ENCODE data around the gene ADGRA3.

DNA sequence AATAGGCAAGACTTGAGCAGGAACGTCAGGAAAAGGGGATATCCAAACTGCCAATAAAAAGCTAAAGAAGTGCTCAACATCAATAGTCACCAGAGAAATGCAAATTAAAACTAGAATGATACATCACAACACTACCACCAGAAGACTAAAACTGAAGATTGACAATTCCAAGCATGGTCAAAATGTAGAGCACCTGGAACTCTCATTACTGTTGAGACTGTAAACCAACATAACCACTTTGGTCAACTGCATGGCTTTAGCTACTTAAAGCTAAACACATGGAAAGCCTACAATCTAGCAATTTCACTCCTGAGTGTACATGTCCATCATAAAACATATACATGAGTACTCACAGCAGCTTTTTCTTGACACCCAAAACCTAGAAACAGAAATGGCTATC lies 107.4 kb downstream of the ADGRA3 start:
- TF ChIP-seq, protein P1, sequence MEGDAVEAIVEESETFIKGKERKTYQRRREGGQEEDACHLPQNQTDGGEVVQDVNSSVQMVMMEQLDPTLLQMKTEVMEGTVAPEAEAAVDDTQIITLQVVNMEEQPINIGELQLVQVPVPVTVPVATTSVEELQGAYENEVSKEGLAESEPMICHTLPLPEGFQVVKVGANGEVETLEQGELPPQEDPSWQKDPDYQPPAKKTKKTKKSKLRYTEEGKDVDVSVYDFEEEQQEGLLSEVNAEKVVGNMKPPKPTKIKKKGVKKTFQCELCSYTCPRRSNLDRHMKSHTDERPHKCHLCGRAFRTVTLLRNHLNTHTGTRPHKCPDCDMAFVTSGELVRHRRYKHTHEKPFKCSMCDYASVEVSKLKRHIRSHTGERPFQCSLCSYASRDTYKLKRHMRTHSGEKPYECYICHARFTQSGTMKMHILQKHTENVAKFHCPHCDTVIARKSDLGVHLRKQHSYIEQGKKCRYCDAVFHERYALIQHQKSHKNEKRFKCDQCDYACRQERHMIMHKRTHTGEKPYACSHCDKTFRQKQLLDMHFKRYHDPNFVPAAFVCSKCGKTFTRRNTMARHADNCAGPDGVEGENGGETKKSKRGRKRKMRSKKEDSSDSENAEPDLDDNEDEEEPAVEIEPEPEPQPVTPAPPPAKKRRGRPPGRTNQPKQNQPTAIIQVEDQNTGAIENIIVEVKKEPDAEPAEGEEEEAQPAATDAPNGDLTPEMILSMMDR (IDR thresholded peaks at IDR 0.05), result no peak
- no peak for TF ChIP-seq POLR2A (IDR thresholded peaks at IDR 0.05)
- no peak for TF ChIP-seq POLR2AphosphoS5 (IDR thresholded peaks at IDR 0.05)
